Upper lobe of right lung (tissue), 1 donor: ENCODE results near the gene AR. TPM values are rescaled to one million over a fixed set of nuclear protein-coding genes. Genes with fewer than 3 reads are reported as not detected.

Experiments
- ATAC-seq: fragments of 200-7000 bp; cut with Tn5 transposase; one replicate; pipeline ENCODE4 v1.9.1; 2020; ENCODE audit warnings: mild to moderate bottlenecking, moderate library complexity
- DNase-seq: peaks from one replicate; pipeline ENCODE4 v3.0.0-alpha.2; 2020
- H3K27ac ChIP-seq: fragments of 200-600 bp; one replicate; pipeline ENCODE4 v1.8.0; 2022
- H3K27me3 ChIP-seq: fragments of 200-600 bp; one replicate; pipeline ENCODE4 v1.8.0; 2022; ENCODE audit warnings: mild to moderate bottlenecking
- H3K36me3 ChIP-seq: fragments of 200-600 bp; one replicate; pipeline ENCODE4 v1.8.0; 2022
- H3K4me1 ChIP-seq: fragments of 200-600 bp; one replicate; pipeline ENCODE4 v1.8.0; 2022
- H3K4me3 ChIP-seq: fragments of 200-600 bp; one replicate; pipeline ENCODE4 v1.8.0; 2022; ENCODE audit warnings: mild to moderate bottlenecking
- H3K9me3 ChIP-seq: fragments of 200-600 bp; one replicate; pipeline ENCODE4 v1.8.0; 2022
- CTCF ChIP-seq: fragments of 200-600 bp; IDR thresholded peaks from one replicate; pipeline ENCODE4 v1.8.0; 2022; ENCODE audit warnings: antibody characterized with exemption
- intact Hi-C: fragments of 100-400 bp; cut with DNase I; formaldehyde crosslinking; loops from one replicate; pipeline ENCODE4 v1.11.0; 2022
- total RNA-seq: library from RNA; stranded (reverse); fragmentation: NEBNext Ultra II Directional; extraction: Animal tissue kit (Norgen Biotek cat#: 25700); gene quantifications from one replicate; pipeline ENCODE4 v1.2.1, GENCODE V29; 2021
- donor health status: DM: no; HTN: yes; CAD: no; lungs with severe emphysema.

The AR gene
- total RNA-seq, 1 donor from 2014 or later: 5.3 TPM

GRCh38 chrX:67714004-67714403, 170.2 kb downstream of the AR start:
- H3K9me3 ChIP-seq: no peaks in the 10 kb centered on the region
- no peak for ATAC-seq
- H3K4me1 ChIP-seq: no peaks in the 10 kb centered on the region
- no peaks in the 10 kb centered on the region for H3K36me3 ChIP-seq
- H3K4me3 ChIP-seq: no peak overlapping the region
- H3K27ac ChIP-seq: no peak overlapping the region
- DNase-seq: no peak
- intact Hi-C loops: no loop called here
- TF ChIP-seq CTCF: no peak
- H3K27me3 ChIP-seq: no peaks in the 10 kb centered on the region

- no peak for ATAC-seq
- TF ChIP-seq CTCF: no peak
- Histone ChIP-seq H3K4me3 (no peak overlapping the region), H3K27ac (no peak overlapping the region), H3K4me1 (no peaks in the 10 kb centered on the region), H3K27me3 (no peaks in the 10 kb centered on the region), H3K9me3 (no peaks in the 10 kb centered on the region), H3K36me3 (no peaks in the 10 kb centered on the region)
- intact Hi-C loops: no loop called here
- DNase-seq: no peak
Observed at GRCh38 chrX:67717571-67717970, 173.8 kb downstream of the AR start.

- Histone ChIP-seq H3K4me1 (no peaks in the 10 kb centered on the region), H3K4me3 (no peak overlapping the region), H3K27ac (no peak overlapping the region), H3K9me3 (no peaks in the 10 kb centered on the region), H3K27me3 (no peaks in the 10 kb centered on the region), H3K36me3 (no peaks in the 10 kb centered on the region)
- ATAC-seq: no peak
- no peak for TF ChIP-seq CTCF
- intact Hi-C loops: no loop called here
- no peak for DNase-seq
Observed at GRCh38 chrX:67718926-67719325, 175.1 kb downstream of the AR start.

GRCh38 chrX:67720344-67720743, 176.5 kb downstream of the AR start:
- Histone ChIP-seq H3K27ac (no peak overlapping the region), H3K27me3 (no peaks in the 10 kb centered on the region), H3K9me3 (no peaks in the 10 kb centered on the region), H3K4me1 (no peaks in the 10 kb centered on the region), H3K36me3 (no peaks in the 10 kb centered on the region), H3K4me3 (no peak overlapping the region)
- no peak for TF ChIP-seq CTCF
- DNase-seq (no peak), ATAC-seq (no peak)
- intact Hi-C loops: no loop called here

GRCh38 chrX:67721321-67721720, 177.5 kb downstream of the AR start:
- no peak for TF ChIP-seq CTCF
- no peaks in the 10 kb centered on the region for H3K36me3 ChIP-seq
- no peak for DNase-seq
- H3K9me3 ChIP-seq: no peaks in the 10 kb centered on the region
- H3K27me3 ChIP-seq: no peaks in the 10 kb centered on the region
- no peaks in the 10 kb centered on the region for H3K4me1 ChIP-seq
- no peak for ATAC-seq
- no peak overlapping the region for H3K27ac ChIP-seq
- intact Hi-C loops: no loop called here
- H3K4me3 ChIP-seq: no peak overlapping the region
